H1 (cell line): ENCODE measurements around the gene KPNA4.

ENCODE experiments used
- CREB1 ChIP-seq: IDR thresholded peaks from 2 replicates; pipeline ENCODE4 v1.6.1; 2012; ENCODE audit warnings: inconsistent platforms
- PHF8 ChIP-seq: fragments of 200-600 bp; sonication (generic); conservative IDR thresholded peaks from 2 replicates; pipeline ENCODE4 v1.7.1; 2012; ENCODE audit warnings: low read depth, mild to moderate bottlenecking, inconsistent platforms, low read length, moderate library complexity

GRCh38 chr3:160557571-160557970 lies 7.8 kb downstream of the KPNA4 start:
- no peak for TF ChIP-seq CREB1
- TF ChIP-seq PHF8, result no peak
